ENCODE results near the gene ORC3.

Gene ORC3

DNA sequence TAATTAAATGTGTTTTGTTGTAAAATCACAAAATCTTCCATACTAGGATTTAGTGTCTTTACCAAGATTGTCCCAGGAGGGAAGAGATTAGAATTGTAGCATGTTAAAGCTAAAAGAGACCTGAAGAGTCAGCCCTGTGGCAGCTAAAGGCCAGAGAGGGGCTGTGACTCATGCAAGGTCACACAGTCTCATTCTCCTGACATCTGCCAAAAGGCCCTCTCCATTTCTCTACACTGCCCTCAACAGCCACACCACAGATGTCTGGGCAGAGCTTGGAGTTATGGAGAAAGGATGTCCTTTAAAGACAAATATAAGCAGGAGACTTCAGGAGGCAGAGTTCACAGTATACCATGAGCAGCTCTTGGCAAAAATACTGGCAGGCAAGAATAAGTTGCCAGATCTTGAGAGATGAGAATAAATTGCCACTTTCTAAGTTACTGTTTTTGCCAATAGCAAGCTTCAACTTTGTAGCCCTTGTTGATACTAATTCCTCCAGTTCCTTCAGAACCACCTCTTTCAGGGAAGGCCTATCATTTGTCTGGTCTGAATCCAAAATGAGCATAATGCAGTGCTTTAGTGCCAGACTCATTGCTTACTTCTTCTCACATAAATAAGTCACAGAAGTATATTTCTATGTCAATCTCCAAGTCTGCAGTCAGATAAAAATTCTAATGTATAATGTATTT lies 70.4 kb downstream of the ORC3 start:
- TF ChIP-seq EGR1 (IDR thresholded peaks at IDR 0.05) (no peak), YY1 (IDR thresholded peaks at IDR 0.05; ENCODE audit: low read depth) (no peak), FOXM1 (IDR thresholded peaks at IDR 0.05; ENCODE audit: borderline replicate concordance, low read depth) (no peak), NFIC (IDR thresholded peaks at IDR 0.05) (no peak)

DNA sequence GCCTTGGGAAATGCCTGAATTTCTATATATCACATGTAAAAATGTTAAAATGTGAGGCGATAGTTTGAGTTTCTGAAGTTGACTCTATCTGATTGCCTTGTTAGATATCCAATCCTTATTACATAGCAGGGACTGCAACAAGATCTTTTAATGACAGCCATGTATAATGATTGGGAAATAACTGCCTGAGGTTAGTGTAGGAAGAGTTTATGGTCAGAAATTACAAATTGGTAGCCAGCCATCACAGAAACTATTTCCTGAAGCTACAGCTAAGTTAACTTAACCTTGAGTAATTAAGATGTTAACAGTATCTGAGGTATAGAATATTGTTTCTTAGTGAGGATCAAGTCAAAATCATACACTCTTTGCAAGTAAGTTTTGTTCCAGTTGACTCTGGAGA lies 71.1 kb downstream of the ORC3 start:
- TF ChIP-seq, protein P1, sequence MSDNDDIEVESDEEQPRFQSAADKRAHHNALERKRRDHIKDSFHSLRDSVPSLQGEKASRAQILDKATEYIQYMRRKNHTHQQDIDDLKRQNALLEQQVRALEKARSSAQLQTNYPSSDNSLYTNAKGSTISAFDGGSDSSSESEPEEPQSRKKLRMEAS (IDR thresholded peaks at IDR 0.05), result no peak
- TF ChIP-seq NFIC (IDR thresholded peaks at IDR 0.05), result no peak
- TF ChIP-seq, protein P2, sequence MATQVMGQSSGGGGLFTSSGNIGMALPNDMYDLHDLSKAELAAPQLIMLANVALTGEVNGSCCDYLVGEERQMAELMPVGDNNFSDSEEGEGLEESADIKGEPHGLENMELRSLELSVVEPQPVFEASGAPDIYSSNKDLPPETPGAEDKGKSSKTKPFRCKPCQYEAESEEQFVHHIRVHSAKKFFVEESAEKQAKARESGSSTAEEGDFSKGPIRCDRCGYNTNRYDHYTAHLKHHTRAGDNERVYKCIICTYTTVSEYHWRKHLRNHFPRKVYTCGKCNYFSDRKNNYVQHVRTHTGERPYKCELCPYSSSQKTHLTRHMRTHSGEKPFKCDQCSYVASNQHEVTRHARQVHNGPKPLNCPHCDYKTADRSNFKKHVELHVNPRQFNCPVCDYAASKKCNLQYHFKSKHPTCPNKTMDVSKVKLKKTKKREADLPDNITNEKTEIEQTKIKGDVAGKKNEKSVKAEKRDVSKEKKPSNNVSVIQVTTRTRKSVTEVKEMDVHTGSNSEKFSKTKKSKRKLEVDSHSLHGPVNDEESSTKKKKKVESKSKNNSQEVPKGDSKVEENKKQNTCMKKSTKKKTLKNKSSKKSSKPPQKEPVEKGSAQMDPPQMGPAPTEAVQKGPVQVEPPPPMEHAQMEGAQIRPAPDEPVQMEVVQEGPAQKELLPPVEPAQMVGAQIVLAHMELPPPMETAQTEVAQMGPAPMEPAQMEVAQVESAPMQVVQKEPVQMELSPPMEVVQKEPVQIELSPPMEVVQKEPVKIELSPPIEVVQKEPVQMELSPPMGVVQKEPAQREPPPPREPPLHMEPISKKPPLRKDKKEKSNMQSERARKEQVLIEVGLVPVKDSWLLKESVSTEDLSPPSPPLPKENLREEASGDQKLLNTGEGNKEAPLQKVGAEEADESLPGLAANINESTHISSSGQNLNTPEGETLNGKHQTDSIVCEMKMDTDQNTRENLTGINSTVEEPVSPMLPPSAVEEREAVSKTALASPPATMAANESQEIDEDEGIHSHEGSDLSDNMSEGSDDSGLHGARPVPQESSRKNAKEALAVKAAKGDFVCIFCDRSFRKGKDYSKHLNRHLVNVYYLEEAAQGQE (IDR thresholded peaks at IDR 0.05; ENCODE audit: low read depth), result no peak
- TF ChIP-seq CEBPB (IDR thresholded peaks at IDR 0.05), result no peak
- TF ChIP-seq RAD21 (IDR thresholded peaks at IDR 0.05; ENCODE audit: low read depth), result no peak
- no peak for TF ChIP-seq TCF12 (IDR thresholded peaks at IDR 0.05; ENCODE audit: low read depth)
- no peak for TF ChIP-seq FOXM1 (IDR thresholded peaks at IDR 0.05; ENCODE audit: borderline replicate concordance, low read depth)

DNA sequence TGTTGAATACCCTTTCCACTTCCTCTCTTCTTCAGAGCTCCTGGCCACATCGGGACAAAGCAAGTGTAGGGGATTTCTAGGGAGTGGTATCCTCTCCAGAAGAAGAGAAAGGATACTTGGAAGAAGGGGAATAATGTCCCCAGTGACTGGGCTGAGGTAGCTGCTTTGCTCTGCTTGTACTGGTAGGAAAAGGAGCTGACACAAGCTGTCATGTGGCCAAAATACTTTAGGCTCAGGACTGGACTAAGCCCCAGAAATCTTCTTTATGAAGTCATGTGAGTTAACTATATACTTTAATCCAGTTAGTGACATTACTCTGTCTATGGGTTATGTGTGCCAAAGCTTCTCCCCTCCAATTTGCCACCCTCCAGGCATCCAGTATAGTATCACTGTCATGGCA lies 71.6 kb downstream of the ORC3 start:
- TF ChIP-seq RAD21 (IDR thresholded peaks at IDR 0.05; ENCODE audit: low read depth) (no peak), YY1 (IDR thresholded peaks at IDR 0.05; ENCODE audit: low read depth) (no peak), EP300 (IDR thresholded peaks at IDR 0.05; ENCODE audit: borderline replicate concordance) (no peak), NFIC (IDR thresholded peaks at IDR 0.05) (no peak), EGR1 (IDR thresholded peaks at IDR 0.05) (no peak), FOXM1 (IDR thresholded peaks at IDR 0.05; ENCODE audit: borderline replicate concordance, low read depth) (no peak), TCF12 (IDR thresholded peaks at IDR 0.05; ENCODE audit: low read depth) (no peak), ZBTB7A (IDR thresholded peaks at IDR 0.05; ENCODE audit: low read depth) (no peak), TAF1 (IDR thresholded peaks at IDR 0.05; ENCODE audit: low read depth) (no peak), CEBPB (IDR thresholded peaks at IDR 0.05) (no peak), CREB1 (IDR thresholded peaks at IDR 0.05; ENCODE audit: low read depth) (no peak), TEAD4 (IDR thresholded peaks at IDR 0.05) (no peak)
- TF ChIP-seq, protein P3, sequence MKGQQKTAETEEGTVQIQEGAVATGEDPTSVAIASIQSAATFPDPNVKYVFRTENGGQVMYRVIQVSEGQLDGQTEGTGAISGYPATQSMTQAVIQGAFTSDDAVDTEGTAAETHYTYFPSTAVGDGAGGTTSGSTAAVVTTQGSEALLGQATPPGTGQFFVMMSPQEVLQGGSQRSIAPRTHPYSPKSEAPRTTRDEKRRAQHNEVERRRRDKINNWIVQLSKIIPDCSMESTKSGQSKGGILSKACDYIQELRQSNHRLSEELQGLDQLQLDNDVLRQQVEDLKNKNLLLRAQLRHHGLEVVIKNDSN (IDR thresholded peaks at IDR 0.05), result no peak
- TF ChIP-seq, protein P1 (IDR thresholded peaks at IDR 0.05), result no peak
- TF ChIP-seq, protein P2 (IDR thresholded peaks at IDR 0.05; ENCODE audit: low read depth), result no peak

DNA sequence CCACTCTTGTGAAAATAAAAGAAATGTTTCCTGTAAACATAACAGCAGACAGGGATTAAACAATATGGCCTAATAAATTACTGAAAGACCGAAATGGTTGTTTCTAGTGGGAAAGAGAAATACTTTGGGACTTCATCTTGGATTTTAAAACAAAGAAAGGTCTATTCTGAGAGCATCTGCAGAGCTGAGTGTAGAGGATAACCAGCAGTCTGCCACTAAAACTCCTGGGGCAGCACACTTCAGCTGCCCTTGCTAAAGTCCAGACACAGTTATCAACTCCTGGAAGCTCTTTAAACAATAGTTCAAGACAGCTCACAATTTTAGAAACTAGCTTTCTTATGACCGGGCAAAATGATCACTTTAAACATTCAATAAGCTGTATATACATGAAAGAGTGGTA lies 73.5 kb downstream of the ORC3 start:
- TF ChIP-seq, protein P3 (IDR thresholded peaks at IDR 0.05), result no peak
- TF ChIP-seq CREB1 (IDR thresholded peaks at IDR 0.05; ENCODE audit: low read depth), result no peak
- TF ChIP-seq, protein P1 (IDR thresholded peaks at IDR 0.05), result no peak
- TF ChIP-seq TAF1 (IDR thresholded peaks at IDR 0.05; ENCODE audit: low read depth), result no peak
- TF ChIP-seq TCF12 (IDR thresholded peaks at IDR 0.05; ENCODE audit: low read depth), result no peak
- no peak for TF ChIP-seq EP300 (IDR thresholded peaks at IDR 0.05; ENCODE audit: borderline replicate concordance)
- TF ChIP-seq, protein P2 (IDR thresholded peaks at IDR 0.05; ENCODE audit: low read depth), result no peak
- no peak for TF ChIP-seq CEBPB (IDR thresholded peaks at IDR 0.05)
- TF ChIP-seq YY1 (IDR thresholded peaks at IDR 0.05; ENCODE audit: low read depth), result no peak
- TF ChIP-seq FOXM1 (IDR thresholded peaks at IDR 0.05; ENCODE audit: borderline replicate concordance, low read depth), result no peak
- TF ChIP-seq NFIC (IDR thresholded peaks at IDR 0.05), result no peak
